HG03432 (cell line): Measurements from ENCODE around the gene PRDM7.

Source experiments
- ATAC-seq: cut with Tn5 transposase; IDR thresholded peaks from one replicate; pipeline ENCODE4 v1.9.1; 2021; ENCODE audit warnings: mild to moderate bottlenecking, moderate library complexity; ENCODE audit not compliant: unreplicated experiment

PRDM7 gene

GRCh38 chr16:90040152-90041023, 36.7 kb downstream of the PRDM7 start:
- ATAC-seq = no peak

GRCh38 chr16:90037276-90037675, 39.9 kb downstream of the PRDM7 start:
- no peak for ATAC-seq

GRCh38 chr16:90035902-90036301, 41.2 kb downstream of the PRDM7 start:
- no peak for ATAC-seq

GRCh38 chr16:90034504-90034903, 42.6 kb downstream of the PRDM7 start:
- no peak for ATAC-seq

- ATAC-seq = no peak
These were observed 43.7 kb downstream of the PRDM7 start for GRCh38 chr16:90033387-90033786.

GRCh38 chr16:90032674-90033331, 44.3 kb downstream of the PRDM7 start:
- ATAC-seq = no peak

GRCh38 chr16:90031931-90032673, 45.0 kb downstream of the PRDM7 start:
- ATAC-seq = no peak

GRCh38 chr16:90031186-90031930, 45.8 kb downstream of the PRDM7 start:
- no peak for ATAC-seq

GRCh38 chr16:90028985-90029384, 48.1 kb downstream of the PRDM7 start:
- no peak for ATAC-seq

- no peak for ATAC-seq
These were observed 49.5 kb downstream of the PRDM7 start for GRCh38 chr16:90027611-90028010.

- ATAC-seq = no peak
These were observed 51.0 kb downstream of the PRDM7 start for GRCh38 chr16:90026135-90026534.

- no peak for ATAC-seq
These were observed 54.1 kb downstream of the PRDM7 start for GRCh38 chr16:90023078-90023447.

GRCh38 chr16:90022209-90023077, 54.7 kb downstream of the PRDM7 start:
- ATAC-seq = peak; percentile 73

GRCh38 chr16:90020838-90021382, 56.2 kb downstream of the PRDM7 start:
- no peak for ATAC-seq

GRCh38 chr16:90020260-90020837, 56.8 kb downstream of the PRDM7 start:
- no peak for ATAC-seq

GRCh38 chr16:90019543-90020259, 57.4 kb downstream of the PRDM7 start:
- ATAC-seq = no peak

- ATAC-seq = no peak
These were observed 58.2 kb downstream of the PRDM7 start, which contains the start of gene DBNDD1 for GRCh38 chr16:90018652-90019542. TSS of gene DBNDD1 (minus strand) at chr16:90019456. CDS start at chr16:90019341, 115 bp downstream.

GRCh38 chr16:90018297-90018651, 58.9 kb downstream of the PRDM7 start:
- no peak for ATAC-seq
